Measurements from ENCODE around the gene RIMS1. TPM values are rescaled to one million over a fixed set of nuclear protein-coding genes. Genes with fewer than 3 reads are reported as not detected.

The RIMS1 gene
- total and polyA plus RNA-seq, 2 donors (not counting 3 experiments of a cell fraction or from before 2014, with no cell fraction given): 0.15 TPM; not detected in 1

DNA sequence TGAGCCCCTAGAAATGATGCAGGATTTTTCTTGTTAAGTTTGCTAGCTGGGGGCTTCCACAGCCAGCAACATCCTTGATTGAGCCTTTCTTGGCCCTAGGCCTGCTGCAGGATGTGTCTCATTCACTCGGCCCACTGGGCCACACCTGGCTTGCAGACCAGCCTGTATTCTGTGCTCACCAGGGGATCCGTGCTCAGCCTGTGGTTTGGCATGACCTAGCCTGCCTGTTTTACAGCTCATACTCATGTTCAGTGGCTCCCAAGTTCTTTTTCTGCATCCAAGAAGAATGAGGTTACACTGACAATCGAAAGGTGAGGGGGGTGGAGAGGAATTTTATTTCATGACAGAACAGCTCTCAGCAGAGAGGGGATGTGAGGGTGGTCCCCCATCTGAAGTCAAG lies 263.4 kb downstream of the RIMS1 start:
- no peaks in the 10 kb centered on the region for H3K27me3 ChIP-seq (ENCODE audit: control insufficient read depth in 2 of 2, insufficient read depth in 2 of 2, low read length in 2 of 2)
- dilution Hi-C loops (cut with MboI; ENCODE audit: extremely low pct_ligation_motif_present, low sequenced_read_pairs) (no loop called here), intact Hi-C loops (cut with micrococcal nuclease) (no loop called here)
- H3K4me3 ChIP-seq (replicated peaks in 1 of 3; ENCODE audit: insufficient read depth in 1 of 3, low read depth in 1 of 3, low read length in 3 of 3): no peak overlapping the region
- POLR2A ChIA-PET: no interaction called here
- no peak overlapping the region for H3K9ac ChIP-seq (replicated peaks; ENCODE audit: extremely low read depth, insufficient read depth, low read length)
- H3K79me2 ChIP-seq (ENCODE audit: control insufficient read depth, insufficient read depth, low read length): no peaks in the 10 kb centered on the region
- DNase-seq (ENCODE audit: low read depth, low spot score): no peak
- H4K20me1 ChIP-seq (replicated peaks; ENCODE audit: control insufficient read depth, extremely low read depth, insufficient read depth, low read length): no peaks in the 10 kb centered on the region
- H3K9me1 ChIP-seq (replicated peaks; ENCODE audit: control insufficient read depth, extremely low read depth, insufficient read depth, low read length): no peaks in the 10 kb centered on the region
- no peaks in the 10 kb centered on the region for H3K4me1 ChIP-seq (ENCODE audit: control insufficient read depth, extremely low read depth, insufficient read depth, low read length)
- no TSS peak for BruUV-seq (replicated peaks)
- CTCF ChIA-PET: no interaction called here
- TF ChIP-seq POLR2AphosphoS5 (IDR thresholded peaks at IDR 0.05; ENCODE audit: insufficient read depth, low read depth, low read length): no peak
- TF ChIP-seq FOS (IDR thresholded peaks at IDR 0.05; ENCODE audit: borderline replicate concordance, insufficient read depth, low read length): no peak
- TF ChIP-seq JUN (IDR thresholded peaks at IDR 0.05; ENCODE audit: borderline replicate concordance, insufficient read depth, insufficient read length, low read depth): no peak
- no peak for TF ChIP-seq POLR2A (IDR thresholded peaks at IDR 0.05; ENCODE audit: low read depth, low read length)
- no peak for TF ChIP-seq MYC (IDR thresholded peaks at IDR 0.05; ENCODE audit: low read depth, low read length)
- TF ChIP-seq, protein P1, sequence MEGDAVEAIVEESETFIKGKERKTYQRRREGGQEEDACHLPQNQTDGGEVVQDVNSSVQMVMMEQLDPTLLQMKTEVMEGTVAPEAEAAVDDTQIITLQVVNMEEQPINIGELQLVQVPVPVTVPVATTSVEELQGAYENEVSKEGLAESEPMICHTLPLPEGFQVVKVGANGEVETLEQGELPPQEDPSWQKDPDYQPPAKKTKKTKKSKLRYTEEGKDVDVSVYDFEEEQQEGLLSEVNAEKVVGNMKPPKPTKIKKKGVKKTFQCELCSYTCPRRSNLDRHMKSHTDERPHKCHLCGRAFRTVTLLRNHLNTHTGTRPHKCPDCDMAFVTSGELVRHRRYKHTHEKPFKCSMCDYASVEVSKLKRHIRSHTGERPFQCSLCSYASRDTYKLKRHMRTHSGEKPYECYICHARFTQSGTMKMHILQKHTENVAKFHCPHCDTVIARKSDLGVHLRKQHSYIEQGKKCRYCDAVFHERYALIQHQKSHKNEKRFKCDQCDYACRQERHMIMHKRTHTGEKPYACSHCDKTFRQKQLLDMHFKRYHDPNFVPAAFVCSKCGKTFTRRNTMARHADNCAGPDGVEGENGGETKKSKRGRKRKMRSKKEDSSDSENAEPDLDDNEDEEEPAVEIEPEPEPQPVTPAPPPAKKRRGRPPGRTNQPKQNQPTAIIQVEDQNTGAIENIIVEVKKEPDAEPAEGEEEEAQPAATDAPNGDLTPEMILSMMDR (IDR thresholded peaks at IDR 0.05; ENCODE audit: extremely low read depth in 1 of 2, insufficient read depth in 1 of 2, low read depth in 1 of 2, low read length in 2 of 2): no peak
- no peaks in the 10 kb centered on the region for H3K36me3 ChIP-seq (ENCODE audit: control insufficient read depth in 2 of 2, extremely low read depth in 1 of 2, insufficient read depth in 2 of 2, low read length in 2 of 2)
- H3K4me2 ChIP-seq (ENCODE audit: insufficient read depth, low read length): no peak overlapping the region
- H3K9me3 ChIP-seq (replicated peaks; ENCODE audit: control insufficient read depth, insufficient read depth, low read length): no peaks in the 10 kb centered on the region
- no peak for FAIRE-seq
- H2AFZ ChIP-seq (ENCODE audit: low read depth, low read length): no peak overlapping the region
- no peak overlapping the region for H3K27ac ChIP-seq (ENCODE audit: insufficient read depth, low read depth, low read length)

DNA sequence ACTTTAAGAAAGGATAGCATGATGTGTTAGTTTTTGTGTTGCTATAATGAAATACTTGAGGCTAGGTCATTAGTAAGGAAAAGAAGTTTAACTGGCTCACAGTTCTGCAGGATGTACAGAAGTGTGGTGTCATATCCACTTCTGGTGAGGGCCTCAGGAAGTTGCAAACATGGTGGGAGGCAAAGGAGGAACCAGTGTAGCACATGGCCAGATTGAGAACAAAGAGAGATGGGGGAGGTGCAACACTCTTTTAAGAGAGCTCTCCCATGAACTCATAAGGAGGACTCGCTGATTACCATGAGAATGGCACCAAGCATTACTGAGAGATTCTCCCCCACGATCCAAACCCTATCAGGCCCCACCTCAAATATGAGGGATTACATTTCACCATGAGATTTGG lies 265.4 kb downstream of the RIMS1 start:
- H3K4me2 ChIP-seq (ENCODE audit: insufficient read depth, low read length): no peak overlapping the region
- H4K20me1 ChIP-seq (replicated peaks; ENCODE audit: control insufficient read depth, extremely low read depth, insufficient read depth, low read length): no peaks in the 10 kb centered on the region
- intact Hi-C loops (cut with micrococcal nuclease): no loop called here
- no peak overlapping the region for H2AFZ ChIP-seq (ENCODE audit: low read depth, low read length)
- no peaks in the 10 kb centered on the region for H3K9me1 ChIP-seq (replicated peaks; ENCODE audit: control insufficient read depth, extremely low read depth, insufficient read depth, low read length)
- no peaks in the 10 kb centered on the region for H3K36me3 ChIP-seq (ENCODE audit: control insufficient read depth in 2 of 2, extremely low read depth in 1 of 2, insufficient read depth in 2 of 2, low read length in 2 of 2)
- POLR2A ChIA-PET: no interaction called here
- DNase-seq (ENCODE audit: low read depth, low spot score): no peak
- no peak overlapping the region for H3K27ac ChIP-seq (ENCODE audit: insufficient read depth, low read depth, low read length)
- no TSS peak for BruUV-seq (replicated peaks)
- H3K27me3 ChIP-seq (ENCODE audit: control insufficient read depth in 2 of 2, insufficient read depth in 2 of 2, low read length in 2 of 2): no peaks in the 10 kb centered on the region
- no peak overlapping the region for H3K4me3 ChIP-seq (replicated peaks in 1 of 3; ENCODE audit: insufficient read depth in 1 of 3, low read depth in 1 of 3, low read length in 3 of 3)
- dilution Hi-C loops (cut with MboI; ENCODE audit: extremely low pct_ligation_motif_present, low sequenced_read_pairs): no loop called here
- no peaks in the 10 kb centered on the region for H3K9me3 ChIP-seq (replicated peaks; ENCODE audit: control insufficient read depth, insufficient read depth, low read length)
- no peaks in the 10 kb centered on the region for H3K4me1 ChIP-seq (ENCODE audit: control insufficient read depth, extremely low read depth, insufficient read depth, low read length)
- FAIRE-seq: no peak
- no peak overlapping the region for H3K9ac ChIP-seq (replicated peaks; ENCODE audit: extremely low read depth, insufficient read depth, low read length)
- TF ChIP-seq POLR2A (IDR thresholded peaks at IDR 0.05; ENCODE audit: low read depth, low read length) (no peak), MYC (IDR thresholded peaks at IDR 0.05; ENCODE audit: low read depth, low read length) (no peak), FOS (IDR thresholded peaks at IDR 0.05; ENCODE audit: borderline replicate concordance, insufficient read depth, low read length) (no peak), JUN (IDR thresholded peaks at IDR 0.05; ENCODE audit: borderline replicate concordance, insufficient read depth, insufficient read length, low read depth) (no peak), EZH2 (IDR thresholded peaks at IDR 0.05; ENCODE audit: borderline replicate concordance, low read depth, low read length, severe bottlenecking) (no peak), POLR2AphosphoS5 (IDR thresholded peaks at IDR 0.05; ENCODE audit: insufficient read depth, low read depth, low read length) (no peak), GATA2 (IDR thresholded peaks at IDR 0.05; ENCODE audit: insufficient read depth, insufficient read length, low read depth, low read length) (no peak)
- TF ChIP-seq, protein P1 (IDR thresholded peaks at IDR 0.05; ENCODE audit: extremely low read depth in 1 of 2, insufficient read depth in 1 of 2, low read depth in 1 of 2, low read length in 2 of 2): no peak
- TF ChIP-seq, protein P2, sequence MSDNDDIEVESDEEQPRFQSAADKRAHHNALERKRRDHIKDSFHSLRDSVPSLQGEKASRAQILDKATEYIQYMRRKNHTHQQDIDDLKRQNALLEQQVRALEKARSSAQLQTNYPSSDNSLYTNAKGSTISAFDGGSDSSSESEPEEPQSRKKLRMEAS (IDR thresholded peaks at IDR 0.05; ENCODE audit: insufficient read depth, insufficient read length): no peak
- H3K79me2 ChIP-seq (ENCODE audit: control insufficient read depth, insufficient read depth, low read length): no peaks in the 10 kb centered on the region
- CTCF ChIA-PET: no interaction called here
